ENCODE data around the gene KIAA0930. TPM values are rescaled to one million over a fixed set of nuclear protein-coding genes. Genes with fewer than 3 reads are reported as not detected.

KIAA0930 gene
- total RNA-seq, 3 donors from 2014 or later = 29.4 to 45.3 (median 35.1) TPM

DNA sequence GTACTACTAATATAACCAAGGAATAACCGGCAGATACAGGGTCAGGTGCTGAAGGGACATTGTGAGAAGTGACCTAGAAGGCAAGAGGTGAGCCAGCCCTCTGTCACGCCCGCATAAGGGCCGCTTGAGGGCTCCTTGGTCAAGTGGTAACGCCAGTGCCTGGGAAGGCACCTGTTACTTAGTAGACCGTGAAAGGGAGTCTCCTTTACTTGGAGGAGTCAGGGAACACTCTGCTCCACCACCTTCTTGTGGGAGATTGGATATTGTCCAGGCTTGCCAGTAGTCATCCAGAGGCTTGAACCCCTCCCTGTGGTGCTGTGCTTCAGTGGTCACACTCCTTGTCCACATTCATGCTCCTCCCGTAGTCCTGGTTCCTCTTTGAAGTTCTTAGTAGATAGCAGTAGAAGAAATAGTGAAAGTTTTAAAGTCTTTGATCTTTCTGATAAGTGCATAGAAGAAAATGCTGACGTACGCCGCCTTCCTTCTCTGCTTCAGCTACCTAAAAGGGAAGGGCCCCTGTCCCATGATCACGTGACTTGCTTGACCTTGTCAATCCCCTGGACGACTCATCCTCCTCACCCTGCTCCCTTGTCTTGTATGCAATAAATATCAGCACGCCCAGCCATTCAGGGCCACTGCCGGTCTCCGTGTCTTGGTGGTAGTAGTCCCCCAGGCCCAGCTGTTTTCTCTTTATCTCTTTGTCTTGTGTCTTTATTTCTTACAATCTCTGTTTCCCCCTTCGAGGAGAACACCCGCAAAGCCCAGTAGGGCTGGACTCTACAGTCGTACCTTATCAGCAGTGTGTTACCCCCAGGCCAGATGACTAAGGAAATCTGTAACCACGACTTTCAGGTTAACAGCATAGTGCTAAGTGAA is 70.9 kb downstream of the KIAA0930 start:
- Histone ChIP-seq H3K9me3 (no peaks in the 10 kb centered on the region), H3K36me3 (no peaks in the 10 kb centered on the region), H3K4me3 (no peak overlapping the region), H3K27me3 (no peaks in the 10 kb centered on the region), H3K4me1 (no peaks in the 10 kb centered on the region), H3K27ac (no peak overlapping the region)
- DNase-seq (ENCODE audit: low spot score in 2 of 2) = no peak
- intact Hi-C loops (cut with DNase I; ENCODE audit: low total_unique reads) = loop anchor here (10.0 kb wide), 1 partner anchor 65 kb away; no protein-coding TSS in a partner anchor
- TF ChIP-seq CTCF (IDR thresholded peaks at IDR 0.05) (no peak), POLR2AphosphoS5 (IDR thresholded peaks at IDR 0.05) (no peak), POLR2A (IDR thresholded peaks at IDR 0.05) (no peak)

DNA sequence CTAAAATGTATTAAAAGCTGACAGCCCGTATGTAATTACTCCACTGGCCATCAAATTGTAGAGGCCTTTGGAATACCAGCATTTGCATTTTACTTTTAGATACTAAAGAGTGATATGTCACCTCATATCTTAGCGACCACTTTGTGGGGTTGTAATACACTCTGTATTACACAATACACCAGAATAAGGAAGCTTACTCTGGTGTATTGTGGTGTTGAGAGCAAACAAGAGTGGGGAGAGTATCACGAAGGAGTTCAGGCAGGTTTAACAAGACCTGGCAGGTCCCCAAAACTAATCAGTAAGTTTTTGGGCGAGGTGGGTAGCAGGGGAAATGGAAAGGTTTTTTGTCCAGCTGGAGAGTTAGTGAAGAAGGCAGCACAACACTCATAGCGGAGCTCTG is 73.8 kb downstream of the KIAA0930 start:
- Histone ChIP-seq H3K27me3 (no peaks in the 10 kb centered on the region), H3K4me3 (no peak overlapping the region), H3K9me3 (no peaks in the 10 kb centered on the region), H3K4me1 (no peaks in the 10 kb centered on the region), H3K27ac (no peak overlapping the region), H3K36me3 (no peaks in the 10 kb centered on the region)
- no peak for TF ChIP-seq CTCF (IDR thresholded peaks at IDR 0.05)
- TF ChIP-seq POLR2A (IDR thresholded peaks at IDR 0.05) = no peak
- intact Hi-C loops (cut with DNase I; ENCODE audit: low total_unique reads) = loop anchor here (10.0 kb wide), 1 partner anchor 68 kb away; no protein-coding TSS in a partner anchor
- DNase-seq (ENCODE audit: low spot score in 2 of 2) = no peak

DNA sequence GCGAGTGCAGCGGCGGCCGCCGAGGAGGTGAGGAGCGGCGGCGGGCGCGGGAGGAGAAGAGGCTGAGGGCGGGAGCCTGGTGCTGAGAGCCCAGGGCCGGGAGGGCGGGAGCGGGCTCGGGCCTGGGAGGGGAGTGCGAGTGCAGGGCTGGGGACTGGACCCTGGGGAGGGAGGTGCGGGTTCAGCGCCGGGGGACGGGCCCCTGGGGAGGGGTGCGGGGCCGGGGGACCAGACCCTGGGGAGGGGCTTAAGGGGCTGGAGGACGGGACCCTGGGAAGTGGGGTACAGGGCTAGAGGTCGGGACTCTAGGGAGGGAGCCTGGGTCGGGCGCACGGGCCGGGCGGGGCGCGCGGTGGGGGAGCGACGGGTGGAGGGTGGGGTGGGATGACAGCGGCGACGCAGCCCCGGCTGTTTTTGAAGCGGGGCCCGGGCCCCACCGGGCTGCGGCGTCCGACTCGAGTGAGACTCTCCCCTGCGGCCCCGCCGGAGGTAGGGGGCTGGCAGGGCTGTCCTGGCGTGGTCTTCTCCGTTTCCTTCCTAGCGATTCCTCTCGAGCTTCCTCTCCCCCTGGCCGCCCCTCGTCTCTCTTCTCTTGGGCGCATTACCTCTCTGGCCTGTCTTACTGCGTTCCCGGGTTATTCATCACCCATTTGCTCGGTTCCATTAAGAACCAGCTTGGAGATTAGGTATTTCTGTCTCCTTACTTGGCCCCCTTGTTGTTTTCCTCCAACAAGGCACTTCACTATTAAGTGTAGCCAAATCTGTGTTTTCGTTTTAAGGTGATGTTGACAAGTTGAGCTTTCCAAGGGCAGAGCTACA is 76.2 kb downstream of the KIAA0930 start:
- intact Hi-C loops (cut with DNase I; ENCODE audit: low total_unique reads) = loop anchor here (10.0 kb wide), 1 partner anchor 70 kb away; no protein-coding TSS in a partner anchor
- Histone ChIP-seq H3K27ac (peak overlapping the region; percentile 75 to 89), H3K4me3 (peak overlapping the region; percentile 93 to 99 (median 96)), H3K4me1 (no peaks in the 10 kb centered on the region), H3K9me3 (no peaks in the 10 kb centered on the region), H3K36me3 (no peaks in the 10 kb centered on the region), H3K27me3 (no peaks in the 10 kb centered on the region)
- no peak for DNase-seq (ENCODE audit: low spot score in 2 of 2)
- TF ChIP-seq POLR2AphosphoS5 (IDR thresholded peaks at IDR 0.05) = no peak
- TF ChIP-seq POLR2A (IDR thresholded peaks at IDR 0.05) = no peak
- no peak for TF ChIP-seq CTCF (IDR thresholded peaks at IDR 0.05)

DNA sequence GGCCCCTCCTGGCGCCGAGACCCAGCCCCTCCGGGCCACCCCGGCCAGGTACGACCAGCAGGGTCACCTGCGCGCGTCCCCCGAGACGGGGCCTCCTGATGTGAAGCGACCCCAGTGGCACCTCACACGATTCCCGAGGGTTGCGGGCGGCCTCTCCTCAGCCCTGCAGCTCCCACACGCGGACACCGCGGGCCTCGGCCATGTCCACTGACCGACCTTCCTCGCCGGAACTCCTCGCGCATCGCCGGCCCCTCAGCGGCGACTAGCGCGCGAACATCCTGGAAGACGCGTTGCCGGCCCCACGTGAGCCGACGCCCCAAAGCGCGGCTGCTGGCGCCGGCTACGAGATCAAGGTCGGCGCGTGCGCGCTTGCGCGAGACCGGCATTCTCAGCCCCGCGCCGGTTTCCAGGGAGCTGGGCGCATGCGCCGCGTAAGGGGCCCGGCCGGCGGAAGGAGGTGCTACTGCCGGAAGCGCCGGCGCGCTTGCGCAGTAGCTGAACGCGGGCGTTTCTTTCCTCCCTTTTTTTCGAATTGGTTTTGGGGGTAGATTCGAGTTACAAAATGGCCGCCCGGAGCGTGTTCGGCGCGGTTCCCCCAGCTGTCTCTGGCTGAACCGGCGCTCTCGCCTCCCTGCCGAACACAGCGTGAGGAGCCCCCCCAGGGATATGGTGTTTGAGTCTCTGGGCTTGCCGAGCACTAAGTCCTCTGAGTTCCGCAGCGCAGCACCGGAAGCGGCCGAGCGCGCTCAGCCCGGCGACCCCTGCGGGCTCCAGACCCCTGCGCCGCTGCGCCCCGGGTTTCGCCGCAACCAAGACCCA is 77.0 kb downstream of the KIAA0930 start, which contains the start of gene NUP50:
TSS of gene NUP50 (plus strand) at position 475 of the 819 bp plus-strand sequence. CDS start 4,253 bp downstream, outside the sequence.
- no peaks in the 10 kb centered on the region for H3K9me3 ChIP-seq
- H3K27me3 ChIP-seq = no peaks in the 10 kb centered on the region
- H3K4me3 ChIP-seq = peak within 1 kb of the TSS; percentile 93 to 99 (median 96)
- H3K4me1 ChIP-seq = no peaks in the 10 kb centered on the region
- no peaks in the 10 kb centered on the region for H3K36me3 ChIP-seq
- intact Hi-C loops (cut with DNase I; ENCODE audit: low total_unique reads) = loop anchor here (10.0 kb wide), 1 partner anchor 71 kb away; no protein-coding TSS in a partner anchor
- TF ChIP-seq POLR2AphosphoS5 (IDR thresholded peaks at IDR 0.05) (peak; percentile 78 to 88 (median 81)), CTCF (IDR thresholded peaks at IDR 0.05) (no peak), POLR2A (IDR thresholded peaks at IDR 0.05) (no peak)
- H3K27ac ChIP-seq = peak within 1 kb of the TSS; percentile 75 to 89
- peak; percentile 89 to 90 for DNase-seq (ENCODE audit: low spot score in 2 of 2)

Measured in breast epithelium (tissue), 4 donors.